Gastrocnemius medialis (tissue), 4 donors: ENCODE data around the gene UBE2L3.

ENCODE experiments used
- CTCF ChIP-seq, 5 experiments: fragments of 450-650 bp in 3 of 5; fragments of 200-600 bp in 2 of 5; sonication (generic) in 2 of 5; IDR thresholded peaks in 4 of 5; conservative IDR thresholded peaks in 1 of 5; 1 replicate in 4 of 5; 2 replicates in 1 of 5; pipeline ENCODE4 v1.5.1; 2016 to 2019; ENCODE audit warnings: antibody characterized with exemption in 5 of 5, mild to moderate bottlenecking in 3 of 5, moderate library complexity in 3 of 5
- POLR2A ChIP-seq, 2 donors: fragments of 450-650 bp; IDR thresholded peaks; one replicate each; pipeline ENCODE4 v1.6.1; 2017; ENCODE audit warnings: antibody characterized with exemption in 2 of 2, mild to moderate bottlenecking in 2 of 2, moderate library complexity in 2 of 2

- peak in 1 of 5 experiments; percentile 41 for TF ChIP-seq CTCF (IDR thresholded peaks at IDR 0.05 in 4 of 5, conservative IDR thresholded peaks at IDR 0.05 in 1 of 5)
- TF ChIP-seq POLR2A (IDR thresholded peaks at IDR 0.05), result peak; percentile 76 to 81
These were observed 74.5 kb downstream of the UBE2L3 start, which contains the start of gene SDF2L1 for GRCh38 chr22:21641789-21642583.
